SH-SY5Y (cell line): ENCODE results near the gene DOK4.

Source experiments
- GATA2 ChIP-seq: IDR thresholded peaks from 2 replicates; pipeline ENCODE4 v1.6.1; 2011; ENCODE audit warnings: mild to moderate bottlenecking, low read depth, low read length
- GATA3 ChIP-seq: IDR thresholded peaks from 2 replicates; pipeline ENCODE4 v1.6.1; 2011; ENCODE audit warnings: low read depth, mild to moderate bottlenecking, low read length, moderate library complexity

Gene DOK4

GRCh38 chr16:57430955-57431354, 55.3 kb downstream of the DOK4 start:
- TF ChIP-seq GATA3 (no peak), GATA2 (no peak)

- TF ChIP-seq GATA3 (no peak), GATA2 (no peak)
Observed at GRCh38 chr16:57427824-57428223, 58.5 kb downstream of the DOK4 start.

GRCh38 chr16:57427307-57427706, 59.0 kb downstream of the DOK4 start:
- TF ChIP-seq GATA2 = no peak
- TF ChIP-seq GATA3 = no peak

GRCh38 chr16:57426356-57426755, 59.9 kb downstream of the DOK4 start:
- TF ChIP-seq GATA3 (no peak), GATA2 (no peak)

GRCh38 chr16:57424583-57424982, 61.7 kb downstream of the DOK4 start:
- TF ChIP-seq GATA2 = no peak
- TF ChIP-seq GATA3 = no peak

- no peak for TF ChIP-seq GATA2
Observed at GRCh38 chr16:57423152-57423551, 63.1 kb downstream of the DOK4 start.

GRCh38 chr16:57422026-57422944, 64.0 kb downstream of the DOK4 start:
- TF ChIP-seq GATA2 = no peak
- no peak for TF ChIP-seq GATA3
